H9 (cell line): Measurements from ENCODE around the gene IL5RA. TPM values are rescaled to one million over a fixed set of nuclear protein-coding genes. Genes with fewer than 3 reads are reported as not detected.

ENCODE experiments used
- DNase-seq: peaks from one replicate; pipeline ENCODE4 v3.0.0-alpha.2; 2017
- H2AFZ ChIP-seq: one replicate; pipeline ENCODE4 v1.6.1; 2013; ENCODE audit warnings: mild to moderate bottlenecking, low read length, control low read depth, moderate library complexity
- H2AK5ac ChIP-seq: 2 replicates; pipeline ENCODE4 v1.6.1; 2013; ENCODE audit warnings: low read length, control low read depth, mixed read lengths; ENCODE audit not compliant: insufficient read length
- H2BK120ac ChIP-seq: one replicate; pipeline ENCODE4 v1.6.1; 2013; ENCODE audit warnings: low read depth, mild to moderate bottlenecking, low read length, control low read depth, inconsistent platforms; ENCODE audit not compliant: poor library complexity, severe bottlenecking
- H2BK12ac ChIP-seq: 2 replicates; pipeline ENCODE4 v1.6.1; 2013; ENCODE audit warnings: low read length, control low read depth, mixed read lengths, low read depth; ENCODE audit not compliant: insufficient read length
- H2BK15ac ChIP-seq: 2 replicates; pipeline ENCODE4 v1.6.1; 2013; ENCODE audit warnings: low read depth, low read length, control low read depth
- H2BK20ac ChIP-seq: one replicate; pipeline ENCODE4 v1.6.1; 2013; ENCODE audit warnings: low read depth, mild to moderate bottlenecking, low read length, control low read depth, inconsistent platforms; ENCODE audit not compliant: poor library complexity, severe bottlenecking
- H2BK5ac ChIP-seq: 2 replicates; pipeline ENCODE4 v1.6.1; 2013; ENCODE audit warnings: low read length, control low read depth, mixed read lengths; ENCODE audit not compliant: insufficient read length
- H3K14ac ChIP-seq: 2 replicates; pipeline ENCODE4 v1.6.1; 2013; ENCODE audit warnings: low read length, control low read depth; ENCODE audit not compliant: insufficient read depth
- H3K18ac ChIP-seq: 2 replicates; pipeline ENCODE4 v1.6.1; 2013; ENCODE audit warnings: low read depth, mild to moderate bottlenecking, mixed read lengths, low read length, control low read depth; ENCODE audit not compliant: insufficient read length
- H3K23ac ChIP-seq: 2 replicates; pipeline ENCODE4 v1.6.1; 2013; ENCODE audit warnings: low read length, control low read depth, mixed read lengths, low read depth; ENCODE audit not compliant: insufficient read length
- H3K23me2 ChIP-seq: 2 replicates; pipeline ENCODE4 v1.6.1; 2013; ENCODE audit warnings: low read depth, mild to moderate bottlenecking, mixed read lengths, low read length, control low read depth; ENCODE audit not compliant: insufficient read length, poor library complexity, severe bottlenecking
- H3K27ac ChIP-seq: 2 replicates; pipeline ENCODE4 v1.5.1; 2013; ENCODE audit warnings: low read length, control low read depth, mixed read lengths, low read depth; ENCODE audit not compliant: insufficient read length
- H3K27me3 ChIP-seq: 2 replicates; pipeline ENCODE4 v1.6.1; 2013; ENCODE audit warnings: low read length, control low read depth, inconsistent platforms; ENCODE audit not compliant: insufficient read depth
- H3K4ac ChIP-seq: 2 replicates; pipeline ENCODE4 v1.6.1; 2013; ENCODE audit warnings: low read depth, mild to moderate bottlenecking, control low read depth, inconsistent platforms, low read length, moderate library complexity
- H3K4me1 ChIP-seq: 2 replicates; pipeline ENCODE4 v1.6.1; 2013; ENCODE audit warnings: low read length, control low read depth, inconsistent platforms; ENCODE audit not compliant: insufficient read depth
- H3K4me2 ChIP-seq: 2 replicates; pipeline ENCODE4 v1.6.1; 2013; ENCODE audit warnings: low read length, control low read depth, mixed read lengths; ENCODE audit not compliant: insufficient read length, insufficient read depth
- H3K56ac ChIP-seq: 2 replicates; pipeline ENCODE4 v1.6.1; 2013; ENCODE audit warnings: low read depth, mild to moderate bottlenecking, mixed read lengths, low read length, control low read depth; ENCODE audit not compliant: insufficient read length
- H3K79me1 ChIP-seq: 2 replicates; pipeline ENCODE4 v1.6.1; 2013; ENCODE audit warnings: low read depth, mild to moderate bottlenecking, moderate library complexity, low read length, control low read depth, inconsistent platforms; ENCODE audit not compliant: insufficient read depth, poor library complexity, severe bottlenecking
- H3K79me2 ChIP-seq: 2 replicates; pipeline ENCODE4 v1.6.1; 2013; ENCODE audit warnings: low read length, control low read depth, inconsistent platforms; ENCODE audit not compliant: insufficient read depth
- H3K9ac ChIP-seq: 2 replicates; pipeline ENCODE4 v1.6.1; 2013; ENCODE audit warnings: low read length, control low read depth, mixed read lengths; ENCODE audit not compliant: insufficient read length; ENCODE audit errors: extremely low read depth
- H3K9me3 ChIP-seq: one replicate; pipeline ENCODE4 v1.6.1; 2013; ENCODE audit warnings: low read depth, low read length, inconsistent platforms; ENCODE audit not compliant: control insufficient read depth
- H3T11ph ChIP-seq: one replicate; pipeline ENCODE4 v1.6.1; 2013; ENCODE audit warnings: mild to moderate bottlenecking, low read length, control low read depth, inconsistent platforms
- H4K20me1 ChIP-seq: one replicate; pipeline ENCODE4 v1.6.1; 2013; ENCODE audit not compliant: control insufficient read depth, insufficient read length, insufficient read depth
- H4K5ac ChIP-seq: 2 replicates; pipeline ENCODE4 v1.6.1; 2013; ENCODE audit warnings: low read depth, mild to moderate bottlenecking, mixed read lengths, low read length, control low read depth; ENCODE audit not compliant: insufficient read length
- H4K8ac ChIP-seq: replicated peaks from 2 replicates; pipeline ENCODE4 v1.6.1; 2013; ENCODE audit warnings: low read length, control low read depth, mixed read lengths, low read depth; ENCODE audit not compliant: insufficient read length
- H4K91ac ChIP-seq: 2 replicates; pipeline ENCODE4 v1.6.1; 2013; ENCODE audit warnings: low read depth, mild to moderate bottlenecking, moderate library complexity, mixed read lengths, low read length, control low read depth; ENCODE audit not compliant: insufficient read length
- H3K27ac Mint-ChIP-seq, 3 experiments: 2 replicates in 2 of 3; 3 replicates in 1 of 3; pipeline ENCODE4 v1.8.0; 2020 to 2021; ENCODE audit warnings: mixed read lengths in 3 of 3, mild to moderate bottlenecking in 1 of 3, moderate library complexity in 1 of 3
- H3K27me3 Mint-ChIP-seq: 2 replicates; pipeline ENCODE4 v1.8.0; 2021; ENCODE audit warnings: low read depth, mild to moderate bottlenecking, moderate library complexity, mixed read lengths
- H3K36me3 Mint-ChIP-seq, 3 experiments: 2 replicates in 2 of 3; 3 replicates in 1 of 3; pipeline ENCODE4 v1.8.0; 2020 to 2021; ENCODE audit warnings: low read depth in 3 of 3, mixed read lengths in 3 of 3; ENCODE audit not compliant: insufficient read depth in 1 of 3
- H3K4me1 Mint-ChIP-seq, 2 experiments: 2 replicates each; pipeline ENCODE4 v1.8.0; 2020; ENCODE audit warnings: mixed read lengths in 2 of 2
- H3K4me3 Mint-ChIP-seq, 2 experiments: 2 replicates in 1 of 2; 3 replicates in 1 of 2; pipeline ENCODE4 v1.8.0; 2020 to 2021; ENCODE audit warnings: mild to moderate bottlenecking in 2 of 2, mixed read lengths in 2 of 2, moderate library complexity in 1 of 2
- H3K9me3 Mint-ChIP-seq, 2 experiments: 2 replicates in 1 of 2; 3 replicates in 1 of 2; pipeline ENCODE4 v1.8.0; 2020; ENCODE audit warnings: mild to moderate bottlenecking in 2 of 2, mixed read lengths in 2 of 2, moderate library complexity in 1 of 2
- CTCF ChIP-seq: fragments of 200-600 bp; sonication (generic); conservative IDR thresholded peaks from 3 replicates; pipeline ENCODE4 v1.8.0; 2021; ENCODE audit warnings: antibody characterized with exemption, mild to moderate bottlenecking
- WGBS: extraction: QIAGEN DNeasy Blood & Tissue Kit; methylation state at CpG from one replicate; pipeline ENCODE4 v1.1.7; 2013; ENCODE audit warnings: missing lambda C conversion rate, low lambda C conversion rate, mixed read lengths; ENCODE audit not compliant: insufficient read length; ENCODE audit errors: extremely low coverage; 5-methylcytosine and 5-hydroxymethylcytosine counted together
- total RNA-seq: library from RNA; stranded (reverse); gene quantifications from 2 replicates; pipeline ENCODE4 v1.2.1, GENCODE V29; 2021

Gene IL5RA
- total RNA-seq, 1 experiment from 2014 or later, result not detected

- Histone ChIP-seq H3K27me3 (no peaks in the 10 kb centered on the region), H3K4me1 (no peaks in the 10 kb centered on the region), H3K9ac (no peak overlapping the region), H3T11ph (no peak overlapping the region), H3K4me2 (no peak overlapping the region), H4K8ac (no peak overlapping the region), H2BK5ac (no peak overlapping the region), H4K5ac (no peak overlapping the region), H4K91ac (no peak overlapping the region), H2AFZ (no peak overlapping the region), H3K23ac (no peak overlapping the region), H2BK20ac (no peak overlapping the region), H3K79me2 (no peaks in the 10 kb centered on the region), H3K27ac (no peak overlapping the region), H3K18ac (no peak overlapping the region), H3K23me2 (no peaks in the 10 kb centered on the region), H3K79me1 (no peaks in the 10 kb centered on the region), H2BK12ac (no peak overlapping the region), H2BK15ac (no peak overlapping the region), H2BK120ac (no peak overlapping the region), H3K4ac (no peak overlapping the region), H3K9me3 (no peaks in the 10 kb centered on the region), H2AK5ac (no peak overlapping the region), H4K20me1 (no peaks in the 10 kb centered on the region), H3K14ac (no peak overlapping the region), H3K56ac (no peak overlapping the region)
- no CpG with 5 or more reads among the region's 5 CpGs for WGBS
- no peak for DNase-seq
- Mint-ChIP-seq H3K27ac (no peak overlapping the region; a peak in 1 of 7 replicates), H3K36me3 (no peaks in the 10 kb centered on the region), H3K4me3 (no peak overlapping the region), H3K4me1 (peaks cover 0 to 9% of the 10 kb centered on the region in 2 experiments; a peak in 2 of 4 replicates), H3K27me3 (no peaks in the 10 kb centered on the region; the same call in 1 of the 2 replicates), H3K9me3 (no peaks in the 10 kb centered on the region)
- TF ChIP-seq CTCF, result no peak
These were observed 35.5 kb downstream of the IL5RA start for GRCh38 chr3:3074551-3075257.
